GM21367 (cell line): ENCODE measurements around the gene RANBP2.
"Not testable (repeated sequence)": the region's sequence is repeated elsewhere in the genome, so short reads cannot be mapped to it uniquely, and the experiment has no call there.

Experiments
- ATAC-seq: cut with Tn5 transposase; IDR thresholded peaks from one replicate; pipeline ENCODE4 v1.9.1; 2021; ENCODE audit not compliant: unreplicated experiment

Gene RANBP2

GRCh38 chr2:108719149-108720044 is at the start of gene RANBP2:
RANBP2 (plus strand) TSS chr2:108719482; CDS start chr2:108719607, 125 bp downstream.
- peak; percentile 99 for ATAC-seq

DNA sequence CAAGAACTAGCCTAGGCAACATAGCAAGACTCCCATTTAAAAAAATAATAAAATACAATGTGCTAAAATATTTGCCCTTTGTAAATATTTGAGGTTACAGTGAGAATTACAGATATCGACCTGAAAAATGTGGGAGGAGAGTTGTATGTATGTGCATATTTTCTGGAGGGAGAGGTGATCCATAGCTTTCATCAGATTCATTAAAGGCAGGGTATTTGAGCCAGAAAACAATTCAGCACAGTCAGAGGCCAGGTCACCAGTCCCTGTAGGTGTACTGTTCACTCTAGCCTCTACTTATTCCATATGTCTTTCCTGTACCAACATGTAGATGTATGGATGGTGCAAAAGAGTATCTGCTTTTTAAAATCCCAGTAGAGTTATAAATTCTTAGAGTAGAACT is 49.0 kb upstream of the RANBP2 start:
- not testable (repeated sequence) for ATAC-seq

DNA sequence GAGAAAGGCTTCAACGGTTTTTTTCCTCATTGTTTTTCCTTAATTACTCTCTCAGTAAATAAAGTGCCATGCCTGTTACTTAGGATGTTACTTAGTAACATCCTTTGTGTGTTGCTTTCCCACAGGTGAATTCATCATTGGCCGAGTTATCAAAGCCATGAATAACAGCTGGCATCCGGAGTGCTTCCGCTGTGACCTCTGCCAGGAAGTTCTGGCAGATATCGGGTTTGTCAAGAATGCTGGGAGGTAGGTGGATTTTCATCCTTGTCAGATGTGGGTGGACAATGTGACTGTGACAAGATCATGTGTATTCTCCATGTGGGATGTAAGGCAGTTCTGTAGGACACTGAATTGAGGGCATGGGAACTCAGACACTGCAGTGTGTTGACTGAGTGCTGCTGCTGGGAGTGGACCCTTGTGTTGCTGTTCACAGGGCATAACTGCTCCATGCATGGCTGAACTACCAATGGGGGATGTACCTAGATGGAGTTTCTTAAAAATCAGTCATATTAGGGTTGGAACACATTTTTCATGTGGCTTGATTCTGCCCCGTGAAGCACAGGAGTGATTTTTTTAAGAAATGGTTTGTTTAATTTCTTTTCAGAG is 47.0 kb upstream of the RANBP2 start:
- ATAC-seq, result not testable (repeated sequence)

DNA sequence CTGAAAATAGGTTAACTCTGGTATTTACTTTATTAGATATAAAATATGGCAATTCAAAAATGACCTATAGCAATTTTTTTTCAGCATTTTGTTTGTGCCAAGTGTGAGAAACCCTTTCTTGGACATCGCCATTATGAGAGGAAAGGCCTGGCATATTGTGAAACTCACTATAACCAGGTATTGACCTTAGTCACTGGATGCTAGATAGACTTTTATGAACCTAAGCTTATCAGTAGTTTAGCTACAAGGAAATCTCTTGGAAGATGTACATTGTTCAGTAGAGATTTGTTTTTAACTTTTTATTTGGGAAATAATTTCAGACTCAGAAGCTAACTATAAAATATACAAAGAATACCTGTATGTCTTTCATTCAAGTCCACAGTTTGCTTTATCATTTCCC is 42.8 kb upstream of the RANBP2 start:
- ATAC-seq, result not testable (repeated sequence)

GRCh38 chr2:108677239-108677744 is 42.0 kb upstream of the RANBP2 start:
- not testable (repeated sequence) for ATAC-seq

DNA sequence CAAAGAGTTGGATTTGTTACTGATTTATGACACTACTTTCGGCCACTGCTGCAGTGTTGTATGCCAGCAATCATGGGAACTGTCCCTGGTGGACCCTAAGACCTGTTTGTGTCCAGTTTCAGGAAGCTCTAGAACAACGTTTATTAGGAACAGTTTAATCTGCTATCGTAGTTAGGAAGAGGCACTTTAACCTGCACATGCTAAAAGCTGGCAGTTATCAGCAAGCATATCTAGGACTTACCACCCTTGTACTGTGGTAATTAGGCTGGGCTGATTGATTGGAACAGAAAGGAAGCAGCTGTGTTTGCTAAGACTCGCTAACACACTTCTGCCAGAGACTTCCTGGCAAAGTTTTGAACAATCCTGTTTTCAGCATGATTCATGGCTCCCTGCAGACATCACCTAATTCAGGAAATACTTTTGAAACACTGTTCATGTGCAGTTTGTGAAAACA is 41.1 kb upstream of the RANBP2 start:
- not testable (repeated sequence) for ATAC-seq

DNA sequence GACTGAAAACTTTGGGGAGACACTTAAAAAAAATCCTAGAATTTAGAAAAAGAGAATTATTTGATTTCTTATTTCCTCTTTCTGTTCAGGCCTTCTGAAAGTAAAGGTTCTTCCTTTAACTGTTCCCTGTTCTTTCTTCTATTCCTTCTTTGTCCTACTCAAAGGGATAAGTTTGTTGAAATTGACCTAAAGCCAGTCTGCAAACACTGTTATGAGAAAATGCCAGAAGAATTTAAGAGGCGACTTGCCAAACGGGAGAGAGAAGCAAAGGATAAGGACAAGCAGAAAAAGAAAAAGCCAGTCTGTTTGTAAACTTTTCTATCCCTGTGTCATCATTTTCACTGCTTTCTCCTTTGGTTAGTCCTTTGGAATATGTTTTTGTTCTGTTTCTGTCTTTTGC is 38.5 kb upstream of the RANBP2 start:
- ATAC-seq, result not testable (repeated sequence)

DNA sequence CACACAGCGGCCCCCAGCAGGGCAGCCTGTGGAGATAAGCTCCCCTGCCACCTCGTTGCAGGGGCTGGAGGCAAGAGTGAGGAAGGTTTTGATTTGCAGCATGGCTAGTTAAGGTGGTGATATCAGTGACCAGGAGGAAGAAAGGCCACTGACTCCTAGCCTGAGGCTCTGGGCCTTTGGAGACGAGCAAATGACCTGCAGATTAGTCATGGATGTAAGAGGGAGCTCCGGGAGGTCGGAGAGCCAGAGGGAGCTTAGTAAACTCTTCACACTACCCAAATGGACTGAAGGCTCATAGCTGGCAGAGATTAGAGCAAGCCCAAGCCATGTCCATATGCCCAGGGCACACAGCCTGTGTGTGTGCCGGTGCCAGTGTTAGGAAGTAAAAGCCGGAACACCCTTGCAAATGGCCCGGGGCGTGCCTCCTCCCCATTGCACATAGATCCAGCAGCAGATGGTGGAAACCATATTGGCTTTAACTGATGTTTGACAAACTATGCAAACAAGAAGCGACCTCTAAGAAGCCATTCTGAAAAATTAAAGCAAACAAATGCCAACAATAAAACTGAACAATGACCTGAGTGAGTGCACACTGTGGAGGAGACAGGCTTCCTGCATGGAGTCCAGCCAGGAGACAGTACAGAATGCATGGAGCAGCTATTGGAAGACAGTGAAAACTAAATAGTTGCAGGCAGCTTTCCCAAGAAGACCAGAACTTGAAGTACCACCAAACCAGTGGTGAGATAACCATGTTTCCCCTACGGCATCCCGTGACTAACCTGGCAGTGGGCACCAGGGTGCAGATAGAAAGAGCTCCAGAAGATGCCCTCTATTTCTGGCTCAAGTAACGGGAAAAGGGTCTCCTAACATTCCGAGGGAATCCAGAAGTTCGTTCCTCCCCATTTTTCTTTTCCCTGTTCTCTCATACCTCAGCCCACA is 30.2 kb upstream of the RANBP2 start:
- not testable (repeated sequence) for ATAC-seq

DNA sequence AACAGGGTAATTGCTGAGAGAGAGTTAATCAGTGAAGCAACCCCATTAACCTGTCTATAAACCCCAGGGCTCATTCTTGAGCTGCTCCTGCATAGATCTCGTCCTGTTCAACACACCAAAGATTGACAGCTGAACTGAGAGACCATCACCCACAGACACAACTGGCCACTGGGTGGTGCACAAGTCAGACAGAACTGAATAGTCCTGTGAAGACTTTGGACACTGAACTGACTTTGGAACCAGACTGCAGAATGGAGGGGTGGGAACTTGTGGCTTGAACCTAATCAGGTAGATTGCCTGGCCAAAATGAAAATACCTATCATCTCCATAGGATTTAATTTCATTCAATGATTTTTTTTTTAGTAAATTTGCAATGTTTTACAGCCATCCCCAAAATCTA is 29.3 kb upstream of the RANBP2 start:
- ATAC-seq, result peak; percentile 65

DNA sequence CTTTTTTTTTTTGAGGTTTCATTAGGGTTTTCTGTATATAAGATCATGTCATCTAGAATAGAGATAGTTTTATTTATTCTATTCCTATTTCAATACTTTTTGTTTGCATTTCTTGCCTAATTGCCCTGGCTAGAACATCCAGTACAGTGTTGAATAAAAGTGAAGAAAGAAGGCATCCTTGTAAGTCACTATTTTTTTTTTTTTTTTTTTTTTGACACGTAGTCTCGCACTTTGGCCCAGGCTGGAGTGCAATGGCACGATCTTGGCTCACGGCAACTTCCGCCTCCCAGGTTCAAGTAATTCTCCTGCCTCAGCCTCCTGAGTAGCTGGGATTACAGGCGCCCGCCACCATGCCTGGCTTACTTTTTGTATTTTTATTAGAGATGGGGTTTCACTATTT is 27.8 kb upstream of the RANBP2 start:
- no peak for ATAC-seq

DNA sequence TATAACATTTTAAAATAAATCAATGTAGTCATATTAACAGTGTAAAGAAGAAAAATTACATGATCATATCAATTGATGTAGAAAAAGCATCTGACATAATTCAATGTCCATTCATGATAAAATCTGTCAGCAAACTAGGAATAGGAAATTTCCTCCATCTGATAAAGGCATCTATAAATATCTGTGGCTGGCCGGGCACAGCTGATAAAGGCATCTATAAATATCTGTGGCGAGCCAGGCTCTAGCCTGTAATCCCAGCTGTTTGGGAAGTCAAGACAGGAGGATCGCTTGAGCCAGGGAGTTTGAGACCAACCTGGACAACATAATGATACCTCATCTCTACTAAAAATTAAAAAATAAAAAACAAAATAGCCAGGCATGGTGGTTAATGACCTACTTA is 18.1 kb upstream of the RANBP2 start:
- ATAC-seq, result no peak

GRCh38 chr2:108701806-108702205 is 17.5 kb upstream of the RANBP2 start:
- ATAC-seq, result no peak

- no peak for ATAC-seq
Observed at GRCh38 chr2:108704871-108705270, 14.4 kb upstream of the RANBP2 start.

GRCh38 chr2:108707300-108707699 is 12.0 kb upstream of the RANBP2 start:
- ATAC-seq, result no peak

DNA sequence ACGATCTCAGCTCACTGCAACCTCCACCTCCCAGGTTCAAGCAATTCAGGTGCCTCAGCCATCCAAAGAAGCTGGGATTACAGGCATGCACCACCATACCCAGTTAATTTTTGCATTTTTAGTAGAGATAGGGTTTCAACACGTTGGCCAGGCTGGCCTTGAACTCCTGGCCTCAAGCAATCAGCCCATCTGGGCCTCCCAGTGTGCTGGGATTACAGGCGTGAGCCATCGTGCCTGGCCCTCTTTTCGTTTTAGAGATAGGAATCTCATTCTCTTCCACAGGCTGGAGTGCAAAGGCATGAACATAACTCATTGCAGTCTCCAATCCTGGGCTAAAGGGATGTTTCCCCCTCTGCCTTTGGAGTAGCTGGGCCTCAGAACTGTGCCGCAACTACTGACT is 2.3 kb upstream of the RANBP2 start:
- not testable (repeated sequence) for ATAC-seq

GRCh38 chr2:108726048-108726447 is 6.8 kb downstream of the RANBP2 start:
- not testable (repeated sequence) for ATAC-seq

DNA sequence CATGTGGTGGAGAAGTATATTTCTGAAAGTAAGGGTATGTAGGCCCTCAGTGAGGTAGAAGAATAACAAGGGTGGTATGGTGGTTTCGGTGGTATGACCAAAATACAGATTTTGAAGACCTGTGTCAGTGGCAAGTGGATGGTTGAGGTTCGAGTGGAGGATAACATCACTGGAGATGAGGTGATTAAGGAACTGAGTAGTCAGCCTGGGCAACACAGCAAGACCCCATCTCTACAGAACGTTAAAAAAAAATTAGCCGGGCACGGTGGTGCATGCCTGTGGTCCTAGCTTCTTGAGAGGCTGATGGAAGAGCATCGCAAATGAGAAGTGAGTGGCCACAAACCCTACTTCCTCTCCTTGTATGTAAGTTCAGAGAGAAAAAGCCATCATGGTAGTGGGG is 15.4 kb downstream of the RANBP2 start:
- not testable (repeated sequence) for ATAC-seq

DNA sequence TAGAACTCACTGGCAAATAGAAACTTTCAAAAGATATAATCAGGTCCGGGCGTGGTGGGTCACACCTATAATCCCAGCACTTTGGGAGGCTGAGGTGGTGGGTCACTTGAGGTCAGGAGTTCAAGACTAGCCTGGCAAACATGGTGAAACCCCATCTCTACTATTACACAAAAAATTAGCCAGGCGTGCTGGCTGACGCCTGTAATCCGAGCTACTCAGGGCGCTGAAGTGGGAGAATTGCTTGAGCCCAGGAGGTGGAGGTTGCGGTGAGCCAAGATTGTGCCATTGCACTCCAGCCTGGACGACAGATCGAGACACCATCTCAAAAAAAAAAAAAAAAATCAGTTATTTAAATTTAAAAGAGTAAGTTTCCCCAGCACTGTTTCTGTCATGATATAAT is 38.7 kb downstream of the RANBP2 start:
- ATAC-seq, result not testable (repeated sequence)

- ATAC-seq, result not testable (repeated sequence)
Observed at GRCh38 chr2:108762618-108763017, 43.3 kb downstream of the RANBP2 start.

DNA sequence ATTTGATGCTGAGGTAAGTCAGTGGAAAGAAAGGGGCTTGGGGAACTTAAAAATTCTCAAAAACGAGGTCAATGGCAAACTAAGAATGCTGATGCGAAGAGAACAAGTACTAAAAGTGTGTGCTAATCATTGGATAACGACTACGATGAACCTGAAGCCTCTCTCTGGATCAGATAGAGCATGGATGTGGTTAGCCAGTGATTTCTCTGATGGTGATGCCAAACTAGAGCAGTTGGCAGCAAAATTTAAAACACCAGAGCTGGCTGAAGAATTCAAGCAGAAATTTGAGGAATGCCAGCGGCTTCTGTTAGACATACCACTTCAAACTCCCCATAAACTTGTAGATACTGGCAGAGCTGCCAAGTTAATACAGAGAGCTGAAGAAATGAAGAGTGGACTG is 47.4 kb downstream of the RANBP2 start:
- ATAC-seq, result not testable (repeated sequence)

GRCh38 chr2:108767859-108768258 is 48.6 kb downstream of the RANBP2 start:
- not testable (repeated sequence) for ATAC-seq
